Measurements from ENCODE around the gene GOLGA6L2.

- TF ChIP-seq ATF3 (IDR thresholded peaks at IDR 0.05) (no peak), CTCF (IDR thresholded peaks at IDR 0.05; ENCODE audit: low read depth, low read length, missing input control) (no peak)
These were observed 44.5 kb downstream of the GOLGA6L2 start for GRCh38 chr15:23402544-23402943.

Data from liver (tissue), 3 donors.